ENCODE data around the gene SUV39H1. TPM values are rescaled to one million over a fixed set of nuclear protein-coding genes. Genes with fewer than 3 reads are reported as not detected.

The SUV39H1 gene
- total and polyA plus RNA-seq, 2 of the 8 experiments (the other 6 are each of a cell fraction or from before 2014, with no cell fraction given) = 14.8 to 27.8 TPM

DNA sequence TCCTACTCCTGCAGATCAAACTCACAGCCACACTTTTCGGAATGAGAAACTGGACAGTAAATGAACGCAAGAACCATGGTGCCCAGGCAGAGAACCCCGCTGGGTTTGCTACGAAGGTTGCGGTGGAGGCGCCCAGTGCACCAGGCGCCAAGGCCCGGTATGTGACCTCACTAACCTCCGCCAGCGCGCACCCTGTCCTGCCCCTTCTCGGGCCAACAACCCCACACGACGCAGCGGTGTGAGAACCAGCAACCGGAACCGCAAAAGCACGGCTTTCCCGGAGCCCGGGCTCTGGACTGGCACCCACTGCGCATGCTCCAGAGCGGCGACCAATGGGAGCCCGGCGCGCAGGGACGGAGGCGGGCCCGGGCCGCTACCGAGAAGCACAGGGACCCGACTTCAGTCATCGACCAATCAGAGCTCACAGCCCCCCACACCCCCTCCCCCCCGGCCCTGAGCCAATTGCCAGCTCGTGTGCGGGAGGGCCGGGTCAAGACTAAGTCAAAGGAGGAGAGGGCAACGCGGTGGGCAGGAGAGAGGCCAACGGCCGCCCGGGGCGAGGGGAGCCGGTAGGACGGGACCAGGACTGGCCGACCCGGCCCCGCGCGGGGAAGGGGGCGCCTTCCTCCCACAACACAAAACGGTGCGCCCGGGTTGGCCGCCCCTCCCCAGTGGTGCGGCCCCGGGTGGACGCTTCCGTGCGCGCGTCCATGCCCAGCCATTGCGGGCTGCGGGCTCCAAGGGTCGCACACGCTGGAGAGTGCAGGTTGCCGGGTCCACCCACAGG lies 20.2 kb upstream of the SUV39H1 start (continued):
- peak; percentile 80 for TF ChIP-seq NRF1 (IDR thresholded peaks at IDR 0.05; ENCODE audit: low read depth, low read length)
- TF ChIP-seq CREB1 (IDR thresholded peaks at IDR 0.05) = 0 out of 2 replicates have a peak, but pooled peaks have one; percentile 10
